ENCODE measurements around the gene EHHADH. TPM values are rescaled to one million over a fixed set of nuclear protein-coding genes. Genes with fewer than 3 reads are reported as not detected.

Gene EHHADH
- total and polyA plus RNA-seq, 2 donors (not counting 3 experiments of a cell fraction or from before 2014, with no cell fraction given), result 1.3 to 5.8 TPM

- FAIRE-seq, result peak; percentile 65
- no TSS peak for BruUV-seq (replicated peaks)
- Histone ChIP-seq H3K36me3 (ENCODE audit: control insufficient read depth in 2 of 2, extremely low read depth in 1 of 2, insufficient read depth in 2 of 2, low read length in 2 of 2) (no peaks in the 10 kb centered on the region), H3K4me1 (ENCODE audit: control insufficient read depth, extremely low read depth, insufficient read depth, low read length) (peaks cover 6% of the 10 kb centered on the region), H3K4me3 (replicated peaks in 1 of 3; ENCODE audit: insufficient read depth in 1 of 3, low read depth in 1 of 3, low read length in 3 of 3) (peak overlapping the region in 2 of 3 experiments; percentile 4 to 27), H3K4me2 (ENCODE audit: insufficient read depth, low read length) (peak overlapping the region; percentile 62), H3K27me3 (ENCODE audit: control insufficient read depth in 2 of 2, insufficient read depth in 2 of 2, low read length in 2 of 2) (no peaks in the 10 kb centered on the region), H3K79me2 (ENCODE audit: control insufficient read depth, insufficient read depth, low read length) (no peaks in the 10 kb centered on the region), H2AFZ (ENCODE audit: low read depth, low read length) (peak overlapping the region; percentile 65), H3K27ac (ENCODE audit: insufficient read depth, low read depth, low read length) (no peak overlapping the region), H3K9me3 (replicated peaks; ENCODE audit: control insufficient read depth, insufficient read depth, low read length) (no peaks in the 10 kb centered on the region), H3K9me1 (replicated peaks; ENCODE audit: control insufficient read depth, extremely low read depth, insufficient read depth, low read length) (no peaks in the 10 kb centered on the region), H3K9ac (replicated peaks; ENCODE audit: extremely low read depth, insufficient read depth, low read length) (peak overlapping the region; percentile 2), H4K20me1 (replicated peaks; ENCODE audit: control insufficient read depth, extremely low read depth, insufficient read depth, low read length) (no peaks in the 10 kb centered on the region)
- CTCF ChIA-PET, result interaction anchor here (1.3 to 1.8 kb wide), 2 partner anchors 8 to 9 kb away, joined by 4 to 7 read pairs; no protein-coding TSS in a partner anchor
- dilution Hi-C loops (cut with MboI; ENCODE audit: extremely low pct_ligation_motif_present, low sequenced_read_pairs) (no loop called here), intact Hi-C loops (cut with micrococcal nuclease) (loop anchor here (1.0 kb wide), 3 partner anchors 40 to 341 kb away; partner anchors contain the start of gene TMEM41A)
- TF ChIP-seq MAX (IDR thresholded peaks at IDR 0.05; ENCODE audit: insufficient read depth, insufficient read length) (no peak), FOS (IDR thresholded peaks at IDR 0.05; ENCODE audit: borderline replicate concordance, insufficient read depth, low read length) (no peak)
- TF ChIP-seq, protein P1, sequence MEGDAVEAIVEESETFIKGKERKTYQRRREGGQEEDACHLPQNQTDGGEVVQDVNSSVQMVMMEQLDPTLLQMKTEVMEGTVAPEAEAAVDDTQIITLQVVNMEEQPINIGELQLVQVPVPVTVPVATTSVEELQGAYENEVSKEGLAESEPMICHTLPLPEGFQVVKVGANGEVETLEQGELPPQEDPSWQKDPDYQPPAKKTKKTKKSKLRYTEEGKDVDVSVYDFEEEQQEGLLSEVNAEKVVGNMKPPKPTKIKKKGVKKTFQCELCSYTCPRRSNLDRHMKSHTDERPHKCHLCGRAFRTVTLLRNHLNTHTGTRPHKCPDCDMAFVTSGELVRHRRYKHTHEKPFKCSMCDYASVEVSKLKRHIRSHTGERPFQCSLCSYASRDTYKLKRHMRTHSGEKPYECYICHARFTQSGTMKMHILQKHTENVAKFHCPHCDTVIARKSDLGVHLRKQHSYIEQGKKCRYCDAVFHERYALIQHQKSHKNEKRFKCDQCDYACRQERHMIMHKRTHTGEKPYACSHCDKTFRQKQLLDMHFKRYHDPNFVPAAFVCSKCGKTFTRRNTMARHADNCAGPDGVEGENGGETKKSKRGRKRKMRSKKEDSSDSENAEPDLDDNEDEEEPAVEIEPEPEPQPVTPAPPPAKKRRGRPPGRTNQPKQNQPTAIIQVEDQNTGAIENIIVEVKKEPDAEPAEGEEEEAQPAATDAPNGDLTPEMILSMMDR (IDR thresholded peaks at IDR 0.05; ENCODE audit: extremely low read depth in 1 of 2, insufficient read depth in 1 of 2, low read depth in 1 of 2, low read length in 2 of 2), result peak; percentile 19 to 27
- DNase-seq (ENCODE audit: low read depth, low spot score), result peak; percentile 55
- POLR2A ChIA-PET, result interaction anchor here (0.6 kb wide), 1 partner anchor 341 kb away, joined by 4 read pairs; no protein-coding TSS in a partner anchor
Observed at GRCh38 chr3:185215873-185216606, 37.8 kb downstream of the EHHADH start.

DNA sequence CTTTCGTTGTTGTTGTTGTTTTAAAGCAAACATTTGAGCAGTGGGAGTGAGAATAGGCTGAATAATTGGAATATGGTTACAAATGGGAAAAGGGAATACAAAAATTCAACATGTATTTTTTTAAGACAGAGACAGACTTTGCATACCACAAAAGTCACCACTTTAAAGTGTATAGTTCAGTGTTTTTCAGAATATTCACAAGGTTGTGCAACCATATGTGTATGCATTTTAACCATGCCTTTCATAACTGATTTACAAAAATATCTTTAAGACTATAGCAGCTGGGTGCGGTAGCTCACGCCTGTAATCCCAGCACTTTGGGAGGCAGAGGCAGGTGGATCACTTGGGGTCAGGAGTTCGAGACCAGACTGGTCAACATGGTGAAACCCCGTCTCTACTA lies 41.3 kb downstream of the EHHADH start:
- no peaks in the 10 kb centered on the region for H3K36me3 ChIP-seq (ENCODE audit: control insufficient read depth in 2 of 2, extremely low read depth in 1 of 2, insufficient read depth in 2 of 2, low read length in 2 of 2)
- dilution Hi-C loops (cut with MboI; ENCODE audit: extremely low pct_ligation_motif_present, low sequenced_read_pairs), result no loop called here

More for the DNA sequence above, 41.3 kb downstream of the EHHADH start:
- no peak for TF ChIP-seq POLR2A (IDR thresholded peaks at IDR 0.05; ENCODE audit: low read depth, low read length)
- no peak for TF ChIP-seq FOS (IDR thresholded peaks at IDR 0.05; ENCODE audit: borderline replicate concordance, insufficient read depth, low read length)
- TF ChIP-seq, protein P1 (IDR thresholded peaks at IDR 0.05; ENCODE audit: extremely low read depth in 1 of 2, insufficient read depth in 1 of 2, low read depth in 1 of 2, low read length in 2 of 2), result no peak
- TF ChIP-seq MAX (IDR thresholded peaks at IDR 0.05; ENCODE audit: insufficient read depth, insufficient read length), result no peak
- TF ChIP-seq GATA2 (IDR thresholded peaks at IDR 0.05; ENCODE audit: insufficient read depth, insufficient read length, low read depth, low read length), result no peak
- no peak for TF ChIP-seq MYC (IDR thresholded peaks at IDR 0.05; ENCODE audit: low read depth, low read length)
- no peak for TF ChIP-seq JUN (IDR thresholded peaks at IDR 0.05; ENCODE audit: borderline replicate concordance, insufficient read depth, insufficient read length, low read depth)
- TF ChIP-seq POLR2AphosphoS5 (IDR thresholded peaks at IDR 0.05; ENCODE audit: insufficient read depth, low read depth, low read length), result no peak
- TF ChIP-seq EZH2 (IDR thresholded peaks at IDR 0.05; ENCODE audit: borderline replicate concordance, low read depth, low read length, severe bottlenecking), result no peak
- CTCF ChIA-PET, result interaction anchor here (0.6 kb wide), 1 partner anchor 12 kb away, joined by 3 read pairs; no protein-coding TSS in a partner anchor
- Histone ChIP-seq H2AFZ (ENCODE audit: low read depth, low read length) (no peak overlapping the region), H3K4me1 (ENCODE audit: control insufficient read depth, extremely low read depth, insufficient read depth, low read length) (peaks cover 6% of the 10 kb centered on the region), H3K79me2 (ENCODE audit: control insufficient read depth, insufficient read depth, low read length) (no peaks in the 10 kb centered on the region), H3K9me3 (replicated peaks; ENCODE audit: control insufficient read depth, insufficient read depth, low read length) (no peaks in the 10 kb centered on the region), H3K27ac (ENCODE audit: insufficient read depth, low read depth, low read length) (no peak overlapping the region), H3K4me2 (ENCODE audit: insufficient read depth, low read length) (no peak overlapping the region), H4K20me1 (replicated peaks; ENCODE audit: control insufficient read depth, extremely low read depth, insufficient read depth, low read length) (no peaks in the 10 kb centered on the region), H3K9me1 (replicated peaks; ENCODE audit: control insufficient read depth, extremely low read depth, insufficient read depth, low read length) (no peaks in the 10 kb centered on the region), H3K4me3 (replicated peaks in 1 of 3; ENCODE audit: insufficient read depth in 1 of 3, low read depth in 1 of 3, low read length in 3 of 3) (no peak overlapping the region), H3K27me3 (ENCODE audit: control insufficient read depth in 2 of 2, insufficient read depth in 2 of 2, low read length in 2 of 2) (no peaks in the 10 kb centered on the region), H3K9ac (replicated peaks; ENCODE audit: extremely low read depth, insufficient read depth, low read length) (no peak overlapping the region)
- no peak for FAIRE-seq
- intact Hi-C loops (cut with micrococcal nuclease), result no loop called here
- no TSS peak for BruUV-seq (replicated peaks)
- DNase-seq (ENCODE audit: low read depth, low spot score), result no peak
- POLR2A ChIA-PET, result no interaction called here

Data from endothelial cell of umbilical vein (primary cell).